Ascending aorta (tissue), 2 donors: Measurements from ENCODE around the gene TOX2. TPM values are rescaled to one million over a fixed set of nuclear protein-coding genes. Genes with fewer than 3 reads are reported as not detected.
"Not testable (repeated sequence)": the region's sequence is repeated elsewhere in the genome, so short reads cannot be mapped to it uniquely, and the experiment has no call there.

Experiments
- DNase-seq, 2 donors: peaks; one replicate each; pipeline ENCODE4 v3.0.0-alpha.2; 2019; ENCODE audit warnings: low spot score in 2 of 2
- H3K27ac ChIP-seq, 2 donors: fragments of 200-600 bp; sonication (generic); one replicate each; pipeline ENCODE4 v1.5.1; 2016 to 2017; ENCODE audit warnings: mild to moderate bottlenecking in 1 of 2
- H3K27me3 ChIP-seq: fragments of 200-600 bp; sonication (generic); one replicate; pipeline ENCODE4 v1.5.1; 2017
- H3K36me3 ChIP-seq, 2 donors: fragments of 200-600 bp; sonication (generic); one replicate each; pipeline ENCODE4 v1.5.1; 2016
- H3K4me1 ChIP-seq, 2 donors: fragments of 200-600 bp; sonication (generic); one replicate each; pipeline ENCODE4 v1.5.1; 2016 to 2017; ENCODE audit warnings: mild to moderate bottlenecking in 1 of 2
- H3K4me3 ChIP-seq, 2 donors: fragments of 200-600 bp; sonication (generic); one replicate each; pipeline ENCODE4 v1.5.1; 2016 to 2017; ENCODE audit warnings: mild to moderate bottlenecking in 1 of 2
- H3K9me3 ChIP-seq, 2 donors: fragments of 200-600 bp; sonication (generic); one replicate each; pipeline ENCODE4 v1.5.1; 2016
- intact Hi-C: fragments of 100-400 bp; cut with DNase I; formaldehyde crosslinking; loops from one replicate; pipeline ENCODE4 v1.15.1; 2023
- total RNA-seq: library from RNA; depleted of rRNA; stranded (reverse); fragments of >200 nt; gene quantifications from one replicate; pipeline ENCODE4 v1.1.0, GENCODE V29; 2016
- TF ChIP-seq, protein P1 (sequence below), 3 experiments: fragments of 200-600 bp in 2 of 3; fragments of 450-650 bp in 1 of 3; sonication (generic) in 2 of 3; IDR thresholded peaks; one replicate each; pipeline ENCODE4 v1.5.1; 2016 to 2019; ENCODE audit warnings: antibody characterized with exemption in 3 of 3, mild to moderate bottlenecking in 1 of 3, moderate library complexity in 1 of 3

TOX2 gene
- total RNA-seq, 1 donor from 2014 or later: 47.0 TPM

DNA sequence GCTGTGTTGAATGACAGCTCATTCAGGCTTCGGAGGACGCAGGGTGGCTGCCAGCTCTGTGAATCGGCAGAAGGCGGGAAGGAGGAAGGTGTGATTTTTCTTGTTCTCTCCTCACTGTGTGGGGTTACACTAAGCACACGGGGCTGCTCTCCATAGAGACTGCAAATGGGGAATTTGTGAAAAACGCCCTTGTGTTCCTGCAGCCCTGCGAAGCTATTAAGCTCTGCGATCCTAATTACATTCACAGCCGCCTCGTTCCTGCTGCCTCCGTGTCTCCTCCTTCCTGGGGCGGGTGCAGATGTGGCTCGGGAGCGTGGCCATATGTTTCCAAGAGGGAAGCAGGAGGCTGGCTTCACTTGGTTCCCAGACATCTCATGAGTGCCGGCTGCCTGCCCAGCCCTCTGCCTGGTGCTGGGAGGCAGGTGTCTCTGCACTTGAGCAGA lies 124.0 kb downstream of the TOX2 start:
- intact Hi-C loops: no loop called here
- no peaks in the 10 kb centered on the region for H3K27me3 ChIP-seq
- H3K36me3 ChIP-seq: no peaks in the 10 kb centered on the region
- no peak for DNase-seq
- TF ChIP-seq, protein P1, sequence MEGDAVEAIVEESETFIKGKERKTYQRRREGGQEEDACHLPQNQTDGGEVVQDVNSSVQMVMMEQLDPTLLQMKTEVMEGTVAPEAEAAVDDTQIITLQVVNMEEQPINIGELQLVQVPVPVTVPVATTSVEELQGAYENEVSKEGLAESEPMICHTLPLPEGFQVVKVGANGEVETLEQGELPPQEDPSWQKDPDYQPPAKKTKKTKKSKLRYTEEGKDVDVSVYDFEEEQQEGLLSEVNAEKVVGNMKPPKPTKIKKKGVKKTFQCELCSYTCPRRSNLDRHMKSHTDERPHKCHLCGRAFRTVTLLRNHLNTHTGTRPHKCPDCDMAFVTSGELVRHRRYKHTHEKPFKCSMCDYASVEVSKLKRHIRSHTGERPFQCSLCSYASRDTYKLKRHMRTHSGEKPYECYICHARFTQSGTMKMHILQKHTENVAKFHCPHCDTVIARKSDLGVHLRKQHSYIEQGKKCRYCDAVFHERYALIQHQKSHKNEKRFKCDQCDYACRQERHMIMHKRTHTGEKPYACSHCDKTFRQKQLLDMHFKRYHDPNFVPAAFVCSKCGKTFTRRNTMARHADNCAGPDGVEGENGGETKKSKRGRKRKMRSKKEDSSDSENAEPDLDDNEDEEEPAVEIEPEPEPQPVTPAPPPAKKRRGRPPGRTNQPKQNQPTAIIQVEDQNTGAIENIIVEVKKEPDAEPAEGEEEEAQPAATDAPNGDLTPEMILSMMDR (IDR thresholded peaks at IDR 0.05): no peak
- H3K4me1 ChIP-seq: no peaks in the 10 kb centered on the region
- no peak overlapping the region for H3K4me3 ChIP-seq
- no peak overlapping the region for H3K27ac ChIP-seq
- no peaks in the 10 kb centered on the region for H3K9me3 ChIP-seq

DNA sequence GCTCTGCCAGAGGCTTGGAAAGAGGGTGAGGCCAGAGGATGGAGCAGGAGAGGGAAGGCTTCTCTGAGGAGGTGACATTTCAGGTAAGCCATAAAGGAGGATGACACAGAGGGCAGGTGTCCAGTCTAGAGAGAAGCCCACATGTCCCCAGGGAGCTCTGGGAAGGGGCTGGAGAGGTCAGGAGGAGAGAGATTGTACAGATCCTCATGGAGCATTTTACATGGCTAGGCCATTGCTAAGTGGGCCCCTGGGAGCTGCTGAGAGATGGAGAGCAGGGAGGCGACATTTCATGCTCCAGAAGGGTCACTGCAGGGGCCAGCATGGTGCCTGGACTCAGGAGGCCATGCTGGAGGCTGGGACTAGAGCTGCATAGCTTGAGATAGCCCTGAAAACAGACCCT lies 124.5 kb downstream of the TOX2 start:
- intact Hi-C loops: no loop called here
- Histone ChIP-seq H3K9me3 (no peaks in the 10 kb centered on the region), H3K4me1 (no peaks in the 10 kb centered on the region), H3K27me3 (no peaks in the 10 kb centered on the region), H3K36me3 (no peaks in the 10 kb centered on the region), H3K27ac (no peak overlapping the region), H3K4me3 (no peak overlapping the region)
- TF ChIP-seq, protein P1 (IDR thresholded peaks at IDR 0.05): no peak
- DNase-seq: peak in 1 of 2 donors; percentile 40

DNA sequence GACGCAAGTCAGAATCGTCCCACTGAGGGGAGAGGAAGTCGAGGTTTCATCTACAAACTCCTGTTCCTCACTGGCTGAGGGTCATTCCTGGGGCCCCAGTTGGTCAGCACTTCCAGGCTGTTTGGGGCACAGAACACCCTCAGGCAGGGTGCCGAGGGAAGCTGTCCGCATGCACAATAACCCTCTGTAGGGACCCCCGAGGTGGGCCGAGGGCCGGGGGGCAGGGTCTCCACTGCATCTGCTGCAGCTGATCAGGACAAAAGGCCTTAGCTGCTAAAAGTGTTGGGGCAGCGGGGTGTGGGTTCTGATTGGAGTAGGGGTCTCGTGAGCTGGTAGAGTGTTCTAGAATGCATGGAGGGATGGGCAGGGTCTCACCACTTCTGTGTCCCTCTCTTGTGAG lies 125.1 kb downstream of the TOX2 start:
- no peaks in the 10 kb centered on the region for H3K27me3 ChIP-seq
- TF ChIP-seq, protein P1 (IDR thresholded peaks at IDR 0.05): no peak
- H3K9me3 ChIP-seq: no peaks in the 10 kb centered on the region
- H3K36me3 ChIP-seq: no peaks in the 10 kb centered on the region
- peak in 1 of 2 donors; percentile 40 for DNase-seq
- H3K4me1 ChIP-seq: no peaks in the 10 kb centered on the region
- intact Hi-C loops: no loop called here
- H3K27ac ChIP-seq: no peak overlapping the region
- no peak overlapping the region for H3K4me3 ChIP-seq

DNA sequence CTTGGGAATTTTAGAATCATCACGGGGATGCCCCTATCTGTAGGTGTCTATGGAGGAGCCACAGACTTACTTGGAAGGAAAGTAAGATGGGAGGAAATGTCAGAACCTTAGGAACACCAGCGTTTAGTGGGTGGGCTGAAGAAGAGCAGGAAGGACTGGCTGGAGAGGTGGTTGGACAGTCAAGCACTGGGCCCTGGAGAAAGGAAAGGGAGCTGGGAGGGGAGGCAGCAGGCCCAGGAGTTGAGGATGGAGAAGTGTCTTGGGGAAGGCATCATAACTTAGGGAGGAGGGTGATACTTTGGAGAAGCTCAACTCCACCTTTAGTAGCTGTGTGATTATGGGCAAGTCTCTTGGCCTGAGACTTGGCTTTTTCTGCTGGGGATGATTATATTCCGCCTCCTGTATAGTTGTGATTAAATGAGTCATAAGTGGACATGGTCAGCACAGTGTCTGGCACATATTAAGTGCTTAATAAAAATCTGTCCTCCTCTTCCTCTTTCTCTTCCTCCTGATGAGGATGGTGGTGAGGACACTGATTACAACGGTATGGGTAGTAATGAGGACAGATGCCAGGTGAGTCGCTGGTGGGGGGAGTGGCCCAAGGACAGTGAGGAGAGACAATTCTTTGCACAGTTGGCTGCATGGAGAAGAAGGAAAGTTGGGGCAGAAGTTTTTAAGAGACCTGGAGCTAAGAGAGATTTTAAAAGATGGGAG lies 125.7 kb downstream of the TOX2 start:
- intact Hi-C loops: no loop called here
- Histone ChIP-seq H3K4me1 (no peaks in the 10 kb centered on the region), H3K9me3 (no peaks in the 10 kb centered on the region), H3K4me3 (no peak overlapping the region), H3K27me3 (no peaks in the 10 kb centered on the region), H3K27ac (no peak overlapping the region), H3K36me3 (no peaks in the 10 kb centered on the region)
- no peak for DNase-seq
- TF ChIP-seq, protein P1 (IDR thresholded peaks at IDR 0.05): no peak

DNA sequence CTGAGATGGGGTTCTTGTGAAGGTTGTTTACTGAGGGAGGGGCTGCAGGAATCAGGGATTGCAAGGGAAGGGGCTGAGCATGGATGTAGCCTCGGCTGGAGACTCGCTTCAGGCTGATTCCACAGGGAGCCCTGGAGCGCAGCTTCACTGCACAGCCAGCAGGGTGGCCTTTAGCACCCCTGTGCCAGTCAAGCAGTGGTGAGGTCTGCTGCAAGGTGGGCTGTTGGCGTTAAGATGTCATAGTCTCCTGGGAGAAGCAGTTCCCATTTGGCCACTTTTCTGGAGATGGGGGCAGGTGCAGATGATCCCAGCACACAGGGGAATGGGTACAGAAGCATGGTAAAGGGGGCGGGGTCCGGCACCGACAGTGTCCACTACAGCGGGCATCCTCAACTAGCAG lies 126.3 kb downstream of the TOX2 start:
- TF ChIP-seq, protein P1 (IDR thresholded peaks at IDR 0.05): no peak
- peak in 1 of 2 donors; percentile 19 for DNase-seq
- Histone ChIP-seq H3K4me3 (no peak overlapping the region), H3K4me1 (no peaks in the 10 kb centered on the region), H3K36me3 (no peaks in the 10 kb centered on the region), H3K27ac (no peak overlapping the region), H3K27me3 (no peaks in the 10 kb centered on the region), H3K9me3 (no peaks in the 10 kb centered on the region)
- intact Hi-C loops: no loop called here

DNA sequence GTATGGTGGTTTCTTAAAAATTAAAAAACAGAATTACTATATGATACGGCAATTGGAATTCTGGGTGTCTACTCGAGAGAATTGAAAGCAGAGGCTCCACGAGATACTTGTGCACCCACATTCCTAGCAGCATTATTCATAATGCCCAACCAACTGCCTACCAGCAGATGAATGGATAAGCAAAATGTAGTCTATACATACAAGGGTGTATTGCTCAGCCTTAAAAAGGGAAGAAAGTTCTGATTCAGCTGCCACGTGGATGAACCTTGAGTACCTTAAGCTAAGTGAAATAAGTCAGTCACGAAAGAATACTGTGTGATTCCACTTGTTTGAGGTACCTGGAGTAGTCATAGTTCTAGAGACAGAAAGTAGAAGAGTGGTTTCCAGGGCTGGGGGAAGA lies 130.1 kb downstream of the TOX2 start:
- intact Hi-C loops, H3K27me3 ChIP-seq, H3K36me3 ChIP-seq, DNase-seq, H3K27ac ChIP-seq, H3K4me3 ChIP-seq, H3K4me1 ChIP-seq, H3K9me3 ChIP-seq: not testable (repeated sequence)
